H9 (cell line): ENCODE results near the gene RPN1. TPM values are rescaled to one million over a fixed set of nuclear protein-coding genes. Genes with fewer than 3 reads are reported as not detected.
A peak's percentile ranks its signal among the peaks of the same experiment; 100 is the strongest.

Experiments used
- DNase-seq: peaks from one replicate; pipeline ENCODE4 v3.0.0-alpha.2; 2017
- H2AFZ ChIP-seq: one replicate; pipeline ENCODE4 v1.6.1; 2013; ENCODE audit warnings: mild to moderate bottlenecking, low read length, control low read depth, moderate library complexity
- H2AK5ac ChIP-seq: 2 replicates; pipeline ENCODE4 v1.6.1; 2013; ENCODE audit warnings: low read length, control low read depth, mixed read lengths; ENCODE audit not compliant: insufficient read length
- H2BK120ac ChIP-seq: one replicate; pipeline ENCODE4 v1.6.1; 2013; ENCODE audit warnings: low read depth, mild to moderate bottlenecking, low read length, control low read depth, inconsistent platforms; ENCODE audit not compliant: poor library complexity, severe bottlenecking
- H2BK12ac ChIP-seq: 2 replicates; pipeline ENCODE4 v1.6.1; 2013; ENCODE audit warnings: low read length, control low read depth, mixed read lengths, low read depth; ENCODE audit not compliant: insufficient read length
- H2BK15ac ChIP-seq: 2 replicates; pipeline ENCODE4 v1.6.1; 2013; ENCODE audit warnings: low read depth, low read length, control low read depth
- H2BK20ac ChIP-seq: one replicate; pipeline ENCODE4 v1.6.1; 2013; ENCODE audit warnings: low read depth, mild to moderate bottlenecking, low read length, control low read depth, inconsistent platforms; ENCODE audit not compliant: poor library complexity, severe bottlenecking
- H2BK5ac ChIP-seq: 2 replicates; pipeline ENCODE4 v1.6.1; 2013; ENCODE audit warnings: low read length, control low read depth, mixed read lengths; ENCODE audit not compliant: insufficient read length
- H3K14ac ChIP-seq: 2 replicates; pipeline ENCODE4 v1.6.1; 2013; ENCODE audit warnings: low read length, control low read depth; ENCODE audit not compliant: insufficient read depth
- H3K18ac ChIP-seq: 2 replicates; pipeline ENCODE4 v1.6.1; 2013; ENCODE audit warnings: low read depth, mild to moderate bottlenecking, mixed read lengths, low read length, control low read depth; ENCODE audit not compliant: insufficient read length
- H3K23ac ChIP-seq: 2 replicates; pipeline ENCODE4 v1.6.1; 2013; ENCODE audit warnings: low read length, control low read depth, mixed read lengths, low read depth; ENCODE audit not compliant: insufficient read length
- H3K23me2 ChIP-seq: 2 replicates; pipeline ENCODE4 v1.6.1; 2013; ENCODE audit warnings: low read depth, mild to moderate bottlenecking, mixed read lengths, low read length, control low read depth; ENCODE audit not compliant: insufficient read length, poor library complexity, severe bottlenecking
- H3K27ac ChIP-seq: 2 replicates; pipeline ENCODE4 v1.5.1; 2013; ENCODE audit warnings: low read length, control low read depth, mixed read lengths, low read depth; ENCODE audit not compliant: insufficient read length
- H3K27me3 ChIP-seq: 2 replicates; pipeline ENCODE4 v1.6.1; 2013; ENCODE audit warnings: low read length, control low read depth, inconsistent platforms; ENCODE audit not compliant: insufficient read depth
- H3K4ac ChIP-seq: 2 replicates; pipeline ENCODE4 v1.6.1; 2013; ENCODE audit warnings: low read depth, mild to moderate bottlenecking, control low read depth, inconsistent platforms, low read length, moderate library complexity
- H3K4me1 ChIP-seq: 2 replicates; pipeline ENCODE4 v1.6.1; 2013; ENCODE audit warnings: low read length, control low read depth, inconsistent platforms; ENCODE audit not compliant: insufficient read depth
- H3K4me2 ChIP-seq: 2 replicates; pipeline ENCODE4 v1.6.1; 2013; ENCODE audit warnings: low read length, control low read depth, mixed read lengths; ENCODE audit not compliant: insufficient read length, insufficient read depth
- H3K56ac ChIP-seq: 2 replicates; pipeline ENCODE4 v1.6.1; 2013; ENCODE audit warnings: low read depth, mild to moderate bottlenecking, mixed read lengths, low read length, control low read depth; ENCODE audit not compliant: insufficient read length
- H3K79me1 ChIP-seq: 2 replicates; pipeline ENCODE4 v1.6.1; 2013; ENCODE audit warnings: low read depth, mild to moderate bottlenecking, moderate library complexity, low read length, control low read depth, inconsistent platforms; ENCODE audit not compliant: insufficient read depth, poor library complexity, severe bottlenecking
- H3K79me2 ChIP-seq: 2 replicates; pipeline ENCODE4 v1.6.1; 2013; ENCODE audit warnings: low read length, control low read depth, inconsistent platforms; ENCODE audit not compliant: insufficient read depth
- H3K9ac ChIP-seq: 2 replicates; pipeline ENCODE4 v1.6.1; 2013; ENCODE audit warnings: low read length, control low read depth, mixed read lengths; ENCODE audit not compliant: insufficient read length; ENCODE audit errors: extremely low read depth
- H3K9me3 ChIP-seq: one replicate; pipeline ENCODE4 v1.6.1; 2013; ENCODE audit warnings: low read depth, low read length, inconsistent platforms; ENCODE audit not compliant: control insufficient read depth
- H3T11ph ChIP-seq: one replicate; pipeline ENCODE4 v1.6.1; 2013; ENCODE audit warnings: mild to moderate bottlenecking, low read length, control low read depth, inconsistent platforms
- H4K20me1 ChIP-seq: one replicate; pipeline ENCODE4 v1.6.1; 2013; ENCODE audit not compliant: control insufficient read depth, insufficient read length, insufficient read depth
- H4K5ac ChIP-seq: 2 replicates; pipeline ENCODE4 v1.6.1; 2013; ENCODE audit warnings: low read depth, mild to moderate bottlenecking, mixed read lengths, low read length, control low read depth; ENCODE audit not compliant: insufficient read length
- H4K8ac ChIP-seq: replicated peaks from 2 replicates; pipeline ENCODE4 v1.6.1; 2013; ENCODE audit warnings: low read length, control low read depth, mixed read lengths, low read depth; ENCODE audit not compliant: insufficient read length
- H4K91ac ChIP-seq: 2 replicates; pipeline ENCODE4 v1.6.1; 2013; ENCODE audit warnings: low read depth, mild to moderate bottlenecking, moderate library complexity, mixed read lengths, low read length, control low read depth; ENCODE audit not compliant: insufficient read length
- H3K27ac Mint-ChIP-seq, 3 experiments: 2 replicates in 2 of 3; 3 replicates in 1 of 3; pipeline ENCODE4 v1.8.0; 2020 to 2021; ENCODE audit warnings: mixed read lengths in 3 of 3, mild to moderate bottlenecking in 1 of 3, moderate library complexity in 1 of 3
- H3K27me3 Mint-ChIP-seq: 2 replicates; pipeline ENCODE4 v1.8.0; 2021; ENCODE audit warnings: low read depth, mild to moderate bottlenecking, moderate library complexity, mixed read lengths
- H3K36me3 Mint-ChIP-seq, 3 experiments: 2 replicates in 2 of 3; 3 replicates in 1 of 3; pipeline ENCODE4 v1.8.0; 2020 to 2021; ENCODE audit warnings: low read depth in 3 of 3, mixed read lengths in 3 of 3; ENCODE audit not compliant: insufficient read depth in 1 of 3
- H3K4me1 Mint-ChIP-seq, 2 experiments: 2 replicates each; pipeline ENCODE4 v1.8.0; 2020; ENCODE audit warnings: mixed read lengths in 2 of 2
- H3K4me3 Mint-ChIP-seq, 2 experiments: 2 replicates in 1 of 2; 3 replicates in 1 of 2; pipeline ENCODE4 v1.8.0; 2020 to 2021; ENCODE audit warnings: mild to moderate bottlenecking in 2 of 2, mixed read lengths in 2 of 2, moderate library complexity in 1 of 2
- H3K9me3 Mint-ChIP-seq, 2 experiments: 2 replicates in 1 of 2; 3 replicates in 1 of 2; pipeline ENCODE4 v1.8.0; 2020; ENCODE audit warnings: mild to moderate bottlenecking in 2 of 2, mixed read lengths in 2 of 2, moderate library complexity in 1 of 2
- WGBS: extraction: QIAGEN DNeasy Blood & Tissue Kit; methylation state at CpG from one replicate; pipeline ENCODE4 v1.1.7; 2013; ENCODE audit warnings: missing lambda C conversion rate, low lambda C conversion rate, mixed read lengths; ENCODE audit not compliant: insufficient read length; ENCODE audit errors: extremely low coverage; 5-methylcytosine and 5-hydroxymethylcytosine counted together
- total RNA-seq: library from RNA; stranded (reverse); gene quantifications from 2 replicates; pipeline ENCODE4 v1.2.1, GENCODE V29; 2021
- TF ChIP-seq, protein P1 (sequence below): fragments of 200-600 bp; sonication (generic); conservative IDR thresholded peaks from 3 replicates; pipeline ENCODE4 v1.8.0; 2021; ENCODE audit warnings: antibody characterized with exemption, mild to moderate bottlenecking

Gene RPN1
- total RNA-seq, 1 experiment from 2014 or later, result 174 TPM

DNA sequence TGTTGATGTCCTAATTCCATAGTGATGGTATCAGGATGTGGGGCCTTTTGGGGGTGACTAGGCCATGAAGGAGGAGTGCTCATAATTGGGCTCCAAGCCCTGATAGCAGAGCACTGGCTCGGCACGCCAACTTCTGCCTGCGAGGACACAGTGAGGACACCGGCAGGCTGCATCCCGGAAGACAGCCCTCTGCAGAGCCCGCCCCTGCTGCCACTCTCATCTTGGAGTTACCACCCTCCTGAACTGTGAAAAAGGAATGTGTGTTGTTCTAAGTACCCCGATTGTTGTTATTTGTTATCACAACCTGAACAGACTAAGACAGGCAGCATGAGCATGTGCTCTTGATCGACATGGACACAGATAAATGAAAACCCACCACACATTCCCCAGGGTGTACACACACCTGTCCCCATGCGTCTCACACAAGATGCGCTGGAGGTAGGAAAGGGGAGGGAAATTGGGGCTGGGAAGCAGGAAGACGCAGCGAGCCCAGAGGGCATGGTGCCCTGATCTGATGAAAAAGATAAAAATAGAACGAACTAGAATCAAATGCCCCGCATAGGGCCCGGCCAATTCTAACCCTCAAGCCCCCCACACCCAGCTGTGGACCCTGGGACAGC lies 40.1 kb downstream of the RPN1 start:
- H3K79me2 ChIP-seq, result no peaks in the 10 kb centered on the region
- no peak overlapping the region for H2BK12ac ChIP-seq
- no peak overlapping the region for H2BK20ac ChIP-seq
- no peaks in the 10 kb centered on the region for H3K4me1 Mint-ChIP-seq
- H3K9me3 Mint-ChIP-seq, result no peaks in the 10 kb centered on the region
- no peak overlapping the region for H3K23ac ChIP-seq
- H3K4me3 Mint-ChIP-seq, result no peak overlapping the region
- peaks cover 7% of the 10 kb centered on the region for H3K23me2 ChIP-seq
- H4K20me1 ChIP-seq, result no peaks in the 10 kb centered on the region
- H2BK120ac ChIP-seq, result no peak overlapping the region
- H2AFZ ChIP-seq, result no peak overlapping the region
- peaks cover 5% of the 10 kb centered on the region for H3K27me3 Mint-ChIP-seq
- H4K8ac ChIP-seq, result no peak overlapping the region
- no peak overlapping the region for H3K9ac ChIP-seq
- no peak overlapping the region for H3T11ph ChIP-seq
- no peak overlapping the region for H3K18ac ChIP-seq
- no peak overlapping the region for H3K4me2 ChIP-seq
- DNase-seq, result no peak
- no peak overlapping the region for H3K56ac ChIP-seq
- H3K36me3 Mint-ChIP-seq, result peaks cover 0 to 2% (median 0%) of the 10 kb centered on the region in 3 experiments; a peak in 2 of 7 replicates
- no peaks in the 10 kb centered on the region for H3K4me1 ChIP-seq
- no peak overlapping the region for H3K14ac ChIP-seq
- no peak overlapping the region for H2AK5ac ChIP-seq
- no peak overlapping the region for H2BK5ac ChIP-seq
- H3K27ac ChIP-seq, result no peak overlapping the region
- TF ChIP-seq, protein P1, sequence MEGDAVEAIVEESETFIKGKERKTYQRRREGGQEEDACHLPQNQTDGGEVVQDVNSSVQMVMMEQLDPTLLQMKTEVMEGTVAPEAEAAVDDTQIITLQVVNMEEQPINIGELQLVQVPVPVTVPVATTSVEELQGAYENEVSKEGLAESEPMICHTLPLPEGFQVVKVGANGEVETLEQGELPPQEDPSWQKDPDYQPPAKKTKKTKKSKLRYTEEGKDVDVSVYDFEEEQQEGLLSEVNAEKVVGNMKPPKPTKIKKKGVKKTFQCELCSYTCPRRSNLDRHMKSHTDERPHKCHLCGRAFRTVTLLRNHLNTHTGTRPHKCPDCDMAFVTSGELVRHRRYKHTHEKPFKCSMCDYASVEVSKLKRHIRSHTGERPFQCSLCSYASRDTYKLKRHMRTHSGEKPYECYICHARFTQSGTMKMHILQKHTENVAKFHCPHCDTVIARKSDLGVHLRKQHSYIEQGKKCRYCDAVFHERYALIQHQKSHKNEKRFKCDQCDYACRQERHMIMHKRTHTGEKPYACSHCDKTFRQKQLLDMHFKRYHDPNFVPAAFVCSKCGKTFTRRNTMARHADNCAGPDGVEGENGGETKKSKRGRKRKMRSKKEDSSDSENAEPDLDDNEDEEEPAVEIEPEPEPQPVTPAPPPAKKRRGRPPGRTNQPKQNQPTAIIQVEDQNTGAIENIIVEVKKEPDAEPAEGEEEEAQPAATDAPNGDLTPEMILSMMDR, result no peak
- no peak overlapping the region for H2BK15ac ChIP-seq
- H3K9me3 ChIP-seq, result no peaks in the 10 kb centered on the region
- WGBS, result no CpG with 5 or more reads among the region's 15 CpGs
- 0 out of 7 replicates have a peak overlapping the region, but pooled peaks of 1 of the 3 experiments have one; percentile 63 for H3K27ac Mint-ChIP-seq
- H3K4ac ChIP-seq, result no peak overlapping the region
- H4K91ac ChIP-seq, result no peak overlapping the region
- no peak overlapping the region for H4K5ac ChIP-seq
- H3K27me3 ChIP-seq, result no peaks in the 10 kb centered on the region; the same call in 1 of the 2 replicates
- H3K79me1 ChIP-seq, result no peaks in the 10 kb centered on the region
